ENCODE results near the gene SDHAF1.
A peak's percentile ranks its signal among the peaks of the same experiment; 100 is the strongest.
"Not testable (repeated sequence)": the region's sequence is repeated elsewhere in the genome, so short reads cannot be mapped to it uniquely, and the experiment has no call there.

Gene SDHAF1, protein sequence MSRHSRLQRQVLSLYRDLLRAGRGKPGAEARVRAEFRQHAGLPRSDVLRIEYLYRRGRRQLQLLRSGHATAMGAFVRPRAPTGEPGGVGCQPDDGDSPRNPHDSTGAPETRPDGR

DNA sequence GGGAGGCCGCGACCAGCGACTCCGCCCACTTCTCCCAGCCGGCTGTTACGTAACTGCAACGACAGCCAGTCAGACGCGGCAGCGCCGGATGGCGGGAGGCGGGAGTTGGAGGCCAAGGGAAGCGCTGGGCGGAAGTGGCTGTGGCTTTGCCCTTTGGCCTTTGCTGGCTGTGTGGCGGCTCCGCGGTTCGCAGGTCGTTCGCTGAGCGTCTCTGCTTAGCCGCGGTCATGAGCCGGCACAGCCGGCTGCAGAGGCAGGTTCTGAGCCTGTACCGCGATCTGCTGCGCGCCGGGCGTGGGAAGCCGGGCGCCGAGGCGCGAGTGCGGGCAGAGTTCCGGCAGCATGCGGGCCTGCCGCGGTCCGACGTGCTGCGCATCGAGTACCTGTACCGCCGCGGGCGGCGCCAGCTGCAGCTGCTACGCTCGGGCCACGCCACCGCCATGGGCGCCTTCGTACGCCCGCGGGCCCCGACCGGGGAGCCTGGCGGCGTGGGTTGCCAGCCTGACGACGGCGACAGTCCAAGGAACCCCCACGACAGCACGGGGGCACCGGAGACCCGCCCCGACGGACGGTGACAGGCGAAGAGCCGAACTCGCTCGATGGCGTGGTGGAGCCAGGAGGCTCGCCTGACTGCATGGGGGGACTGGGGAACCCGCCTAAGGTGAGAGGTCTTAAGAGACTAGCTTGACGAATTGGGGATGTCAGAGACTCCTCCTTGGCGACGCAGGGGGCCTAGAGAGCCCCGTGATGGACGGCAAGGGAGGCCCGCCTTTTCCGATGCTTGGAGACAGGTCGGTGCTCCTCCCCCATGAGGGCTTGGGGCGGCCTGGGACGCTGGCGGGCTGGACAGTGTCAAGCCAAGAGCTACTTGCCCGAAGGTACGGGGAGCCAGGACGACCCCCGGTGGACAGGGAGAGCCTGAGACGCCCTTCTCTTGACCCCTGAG, at the start of gene SDHAF1:
SDHAF1 (plus strand) TSS at position 141 of the 946 bp plus-strand sequence; CDS start at position 228, 87 bp downstream.
- peak; percentile 93 for DNase-seq

DNA sequence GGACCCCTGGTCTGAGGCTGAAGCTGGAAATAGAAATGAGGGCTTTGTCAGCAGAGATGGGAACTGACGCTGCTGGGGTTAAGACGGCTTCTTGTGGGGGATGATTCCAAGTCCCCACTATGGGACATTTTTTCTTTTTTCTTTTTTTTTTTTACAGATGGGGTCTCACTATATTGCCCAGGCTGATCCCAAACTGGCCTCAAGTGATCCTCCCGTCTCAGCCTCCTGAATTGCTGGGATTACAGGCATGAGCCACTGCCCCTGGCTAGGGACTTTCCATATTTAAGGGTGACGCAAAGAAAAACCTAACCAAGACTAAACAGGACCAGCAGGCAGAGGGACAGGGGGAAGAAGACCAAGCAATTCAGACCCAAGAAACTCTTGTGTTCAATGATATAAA, 48.8 kb upstream of the SDHAF1 start:
- no peak for DNase-seq

DNA sequence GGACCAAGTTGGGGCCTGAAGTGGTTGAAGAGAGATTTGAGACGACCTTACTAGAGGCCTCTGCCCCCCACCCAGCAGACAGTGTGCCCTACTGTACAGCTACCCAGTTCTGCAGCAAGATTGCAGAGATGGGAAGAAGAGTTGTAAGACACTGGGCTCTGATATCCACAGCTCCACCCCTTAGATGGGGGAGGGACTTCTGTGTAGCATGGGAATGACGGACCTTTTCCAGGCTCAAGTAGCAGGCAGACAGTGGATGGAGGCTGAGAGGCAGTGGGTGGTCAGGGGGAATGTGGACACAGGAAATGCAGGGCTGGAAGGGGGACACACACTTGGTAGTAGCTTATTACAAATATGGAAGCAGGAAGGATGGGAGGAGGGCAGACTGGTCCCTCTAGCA, 45.9 kb upstream of the SDHAF1 start:
- DNase-seq = no peak

DNA sequence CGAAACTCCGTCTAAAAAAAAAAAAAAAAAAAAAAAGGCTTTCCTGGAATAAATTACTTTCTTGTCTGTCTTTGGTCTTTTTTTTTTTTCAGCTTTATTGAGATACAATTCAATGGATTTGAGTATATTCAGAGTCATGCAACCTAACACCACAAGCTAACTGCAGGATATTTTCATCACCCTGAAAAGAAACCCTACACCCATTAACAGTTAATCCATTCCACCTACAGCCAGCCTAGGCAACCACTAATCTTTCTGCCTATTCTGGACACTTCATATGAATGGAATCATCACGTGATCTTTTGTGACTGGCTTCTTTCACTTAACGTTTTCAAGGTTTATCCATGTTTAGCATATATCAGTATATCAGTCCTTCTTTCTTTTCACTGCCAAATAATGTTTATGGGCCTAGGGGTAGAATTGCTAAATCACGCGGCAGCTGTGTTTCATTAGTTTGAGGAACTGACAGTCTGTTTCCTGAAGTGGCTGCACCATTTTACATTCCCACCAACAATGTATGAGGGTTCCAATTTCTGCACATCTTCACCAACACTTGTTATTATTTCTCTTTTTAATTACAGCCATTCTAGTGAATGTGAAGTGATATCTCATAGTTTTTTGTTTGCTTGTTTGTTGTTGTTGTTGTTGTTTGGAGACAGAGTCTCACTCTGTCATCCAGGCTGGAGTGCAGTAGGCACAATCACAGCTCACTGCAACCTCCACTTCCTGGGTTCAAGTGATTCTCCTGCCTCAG, 38.9 kb upstream of the SDHAF1 start:
- no peak for DNase-seq

DNA sequence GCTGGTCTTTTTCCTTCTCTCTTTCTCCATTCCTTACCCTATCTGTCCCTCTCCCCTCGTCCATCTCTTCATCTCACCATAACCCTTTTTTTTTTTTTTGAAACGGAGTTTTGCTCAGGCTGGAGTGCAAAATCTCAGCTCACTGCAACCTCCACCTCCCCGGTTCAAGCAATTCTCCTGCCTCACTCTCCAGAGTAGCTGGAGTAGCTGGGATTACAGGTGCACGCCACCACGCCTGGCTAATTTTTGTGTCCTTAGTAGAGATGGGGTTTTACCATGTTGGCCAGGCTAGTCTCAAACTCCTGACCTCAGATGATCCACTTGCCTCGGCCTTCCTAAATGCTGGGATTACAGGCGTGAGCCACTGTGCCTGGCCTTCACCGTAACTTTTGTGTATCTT, 37.6 kb upstream of the SDHAF1 start:
- DNase-seq = not testable (repeated sequence)

DNA sequence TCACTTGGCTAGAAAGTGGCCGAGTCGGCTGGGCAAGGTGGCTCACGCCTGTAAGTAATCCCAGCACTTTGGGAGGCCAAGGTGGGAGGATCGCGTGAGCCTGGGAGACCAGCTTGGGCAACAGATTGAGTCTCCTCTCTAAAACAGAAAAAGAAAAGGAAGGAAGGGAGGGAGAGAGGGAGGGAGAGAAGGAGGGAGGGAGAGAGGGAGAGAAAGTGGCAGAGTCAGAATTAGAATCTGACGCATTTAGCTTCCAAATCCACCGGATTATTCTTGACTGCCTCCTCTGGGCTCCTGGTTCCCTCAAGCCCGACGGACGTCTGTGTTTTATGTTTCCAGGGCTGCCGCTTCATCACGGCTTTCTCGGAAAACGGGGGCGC, 36.3 kb upstream of the SDHAF1 start:
- no peak for DNase-seq

DNA sequence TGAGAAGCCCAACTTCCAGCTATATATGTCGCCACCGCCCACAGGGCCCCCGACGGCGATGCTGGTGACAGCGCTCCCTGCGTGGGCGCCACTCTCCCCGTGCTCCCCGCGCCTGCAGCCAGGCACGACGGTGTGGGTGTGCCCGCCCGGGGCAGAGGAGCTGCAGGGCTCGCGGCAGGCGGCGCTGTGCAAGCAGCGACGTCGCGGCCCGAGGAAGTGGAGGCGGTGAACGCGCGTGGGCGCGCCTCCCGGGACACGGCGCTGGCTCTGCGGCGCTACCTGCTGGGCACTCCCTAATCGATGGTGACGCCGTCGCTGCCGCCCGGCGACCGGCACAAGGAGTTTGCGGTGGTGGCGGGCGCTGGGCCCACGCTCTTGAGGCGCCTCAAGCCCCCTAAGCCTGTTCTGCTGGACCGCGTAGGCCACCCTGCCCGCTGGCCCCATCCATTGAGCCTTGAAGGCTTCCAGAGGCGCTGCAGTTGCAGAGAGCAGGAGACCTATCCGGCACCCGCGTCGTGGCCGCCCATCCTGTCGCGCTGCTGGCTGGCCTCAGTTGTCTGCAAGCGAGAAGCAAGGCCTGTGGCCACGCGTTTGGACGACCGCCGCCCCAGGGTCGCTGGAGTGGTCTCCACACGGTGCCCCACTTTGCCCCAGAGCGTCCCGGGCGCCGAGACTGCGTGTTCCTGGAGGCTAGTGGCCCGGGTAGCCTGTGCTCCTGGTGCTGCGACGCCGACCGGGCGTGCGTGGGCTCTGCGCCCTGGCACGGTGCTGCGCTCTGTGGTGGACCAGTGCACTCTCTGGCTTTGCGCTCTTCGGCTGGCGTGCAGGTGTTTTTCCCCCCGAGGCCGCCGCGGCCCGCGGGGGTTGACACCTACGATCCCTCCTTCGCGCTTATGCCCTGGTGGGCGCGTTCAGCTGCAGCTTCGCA, 35.7 kb upstream of the SDHAF1 start:
- peak; percentile 90 to 95 for DNase-seq

DNA sequence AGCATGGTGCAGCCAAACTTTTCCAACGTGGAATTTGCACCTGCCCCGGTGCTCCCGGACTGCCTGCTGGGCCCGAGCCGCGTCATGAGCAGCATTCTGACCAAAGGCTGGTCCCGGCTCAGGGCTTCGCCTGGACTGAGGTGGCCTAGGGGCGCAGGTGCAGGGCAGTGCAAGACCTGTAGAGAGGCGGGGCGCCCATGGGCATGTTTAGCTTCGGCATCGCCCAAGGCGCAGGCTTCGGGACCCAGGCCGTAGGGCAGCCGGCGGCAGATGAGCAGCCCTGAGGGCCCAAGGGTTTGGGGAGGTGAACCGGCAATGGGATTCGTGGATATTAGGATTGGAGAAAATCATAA, 35.0 kb upstream of the SDHAF1 start:
- no peak for DNase-seq

DNA sequence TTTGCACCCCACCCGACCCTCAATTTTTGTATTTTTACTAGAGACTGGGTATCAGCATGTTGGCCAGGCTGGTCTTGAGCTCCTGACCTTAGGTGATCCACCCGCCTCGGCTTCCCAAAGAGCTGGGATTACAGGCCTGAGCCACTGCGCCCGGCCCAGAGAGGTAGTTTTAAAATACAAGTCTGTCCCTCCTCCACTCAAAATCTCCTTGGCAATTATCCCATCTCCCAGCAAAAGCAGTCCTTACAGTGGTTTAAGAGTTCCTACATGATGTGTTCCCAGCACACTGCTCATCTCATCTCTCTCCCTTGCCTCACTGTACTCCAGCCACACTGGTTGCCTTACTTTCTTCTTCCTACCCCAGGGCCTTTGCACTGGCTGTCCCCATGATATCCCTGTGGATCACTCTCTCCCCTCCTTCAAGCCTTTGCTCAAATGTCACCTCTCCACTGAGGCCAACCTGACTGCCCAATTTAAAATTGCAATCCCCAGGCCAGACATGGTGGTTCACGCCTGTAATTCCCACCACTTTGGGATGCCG, 34.5 kb upstream of the SDHAF1 start:
- no peak for DNase-seq

DNA sequence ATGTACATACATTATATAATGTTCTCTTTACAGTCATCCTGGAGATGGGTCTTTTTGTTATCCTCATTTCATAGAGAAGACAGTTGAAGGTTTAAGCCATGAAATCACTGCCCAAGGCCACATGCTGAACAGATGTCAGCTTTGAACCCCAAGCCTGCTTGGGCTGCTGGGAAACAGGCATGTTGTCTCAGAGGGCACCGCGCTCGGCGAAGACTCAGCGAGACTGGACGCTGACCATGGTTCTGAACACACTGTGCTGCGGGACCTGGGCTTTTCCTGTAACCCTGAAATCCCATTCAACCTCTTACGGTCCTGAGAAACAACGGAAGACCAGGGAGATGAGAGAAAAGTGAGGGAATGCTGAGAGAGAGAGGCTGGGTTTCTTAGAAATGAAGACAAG, 31.5 kb upstream of the SDHAF1 start:
- DNase-seq = peak in 1 of 2 donors; percentile 32

DNA sequence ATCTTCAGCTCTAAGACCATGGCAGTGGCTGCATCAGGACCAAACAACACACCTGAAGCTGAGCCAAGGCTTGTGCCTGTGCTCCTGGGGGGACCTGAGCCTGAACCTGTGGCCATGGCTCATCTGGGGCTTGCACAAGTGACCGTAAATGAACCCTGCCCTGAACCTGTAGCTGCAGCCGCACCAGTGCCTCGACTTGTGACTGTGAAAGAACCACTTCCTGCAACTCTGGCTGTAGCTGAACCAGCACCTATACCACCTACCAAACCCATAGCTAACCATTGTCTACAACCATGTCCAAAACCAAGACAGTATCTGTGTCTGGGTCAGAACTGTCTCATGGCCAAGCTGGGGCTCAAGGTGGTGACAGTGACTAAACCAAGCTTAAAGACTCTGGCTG, 28.2 kb upstream of the SDHAF1 start:
- DNase-seq = no peak

DNA sequence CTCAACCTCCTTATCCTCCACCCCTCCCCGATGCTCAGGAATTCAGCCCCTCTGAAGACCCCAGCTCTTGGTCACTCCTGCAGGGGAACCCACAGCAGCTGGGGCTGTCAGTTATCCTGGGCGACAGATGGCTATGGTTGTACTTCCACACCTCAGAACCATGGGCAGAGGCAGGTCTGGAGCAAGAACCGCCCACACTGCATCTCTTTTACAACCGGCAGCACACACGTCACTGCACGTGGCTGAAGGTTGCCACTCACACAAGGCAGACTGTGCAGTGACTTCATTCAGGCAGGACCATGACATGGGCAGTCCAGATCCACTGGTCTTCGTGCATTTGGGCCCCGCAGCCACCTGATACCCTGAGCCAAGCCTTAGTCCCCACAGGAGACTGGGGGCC, 21.5 kb upstream of the SDHAF1 start:
- DNase-seq = no peak

DNA sequence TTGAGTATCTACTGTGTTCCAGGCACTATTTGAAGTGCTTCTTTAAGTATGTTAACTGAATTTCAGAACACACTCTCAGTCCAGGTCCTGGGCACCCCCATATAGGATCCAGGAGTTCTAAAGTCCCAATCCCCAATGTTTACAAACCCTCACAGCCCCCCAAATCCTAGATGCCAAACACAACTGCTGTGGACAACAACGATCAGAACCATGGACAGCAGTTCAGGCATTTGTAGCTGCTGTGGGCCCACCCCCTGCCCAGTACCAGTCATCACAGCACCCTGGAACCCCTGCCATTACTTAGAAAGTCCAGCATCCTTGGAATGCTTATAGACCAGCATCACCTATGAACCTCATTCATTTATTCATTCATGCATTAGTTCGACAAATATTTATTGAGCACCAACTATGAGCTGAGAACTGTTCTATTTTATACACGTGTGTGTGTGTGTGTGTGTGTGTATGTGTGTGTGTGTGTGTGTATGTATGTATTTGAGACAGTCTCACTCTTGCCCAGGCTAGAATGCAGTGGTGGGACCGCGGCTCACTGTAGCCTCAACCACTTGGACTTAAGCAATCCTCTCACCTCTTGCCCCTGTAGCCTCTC, 19.3 kb upstream of the SDHAF1 start:
- no peak for DNase-seq

DNA sequence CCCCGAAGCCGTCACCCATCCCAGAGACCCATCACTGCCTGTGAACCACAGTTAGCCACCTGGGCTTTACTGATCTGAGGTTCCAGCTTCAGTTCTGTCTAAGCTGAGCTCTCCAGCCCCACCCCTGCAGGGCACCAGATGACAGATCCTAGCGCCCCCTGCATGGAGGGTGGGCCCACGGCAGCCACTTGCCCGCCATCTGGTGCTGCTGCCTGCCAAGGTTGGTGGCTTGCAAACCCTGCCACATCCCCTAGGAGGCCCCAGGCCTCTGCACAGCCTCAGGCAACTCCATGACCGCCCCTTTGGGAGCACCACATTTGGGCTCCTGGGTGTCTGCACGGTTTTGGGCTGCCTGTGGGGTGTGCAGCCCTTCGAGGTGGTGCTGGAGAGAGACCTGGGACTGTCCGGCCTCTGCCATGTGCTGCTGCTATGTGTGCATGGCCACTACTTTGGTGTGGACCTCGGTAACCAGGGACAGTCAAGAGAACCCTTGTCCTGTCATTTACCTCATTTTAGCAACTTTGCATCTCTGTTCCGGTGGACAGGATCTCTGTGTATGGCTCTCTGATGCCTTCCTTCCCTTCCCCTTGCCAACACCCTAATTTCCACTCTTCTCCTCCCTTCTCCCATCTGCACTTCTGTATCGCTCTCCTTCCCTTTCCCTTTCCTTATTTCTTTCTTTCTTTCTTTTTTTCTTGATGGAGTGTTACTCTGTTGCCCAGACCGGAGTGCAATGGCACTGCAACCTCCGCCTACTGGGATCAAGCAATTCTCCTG, 17.4 kb upstream of the SDHAF1 start:
- DNase-seq = no peak

DNA sequence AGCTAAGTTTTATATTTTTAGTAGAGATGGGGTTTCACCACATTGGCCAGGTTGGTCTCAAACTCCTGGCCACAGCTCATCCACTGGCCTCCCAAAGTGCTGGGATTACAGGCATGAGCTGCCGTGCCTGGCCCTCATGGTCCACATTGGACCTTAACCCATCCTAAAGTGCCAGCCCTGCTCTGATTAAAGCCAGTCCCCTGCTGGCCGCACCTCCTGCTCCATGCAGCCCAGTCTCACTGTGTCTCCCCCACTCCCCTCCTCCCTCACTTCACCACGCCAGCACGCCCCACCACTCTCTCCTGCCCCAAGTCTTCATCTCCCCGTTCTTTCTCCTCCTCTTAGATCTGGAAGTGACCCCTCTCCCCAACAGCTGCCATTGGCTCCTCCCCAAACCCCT, 16.7 kb upstream of the SDHAF1 start:
- no peak for DNase-seq

DNA sequence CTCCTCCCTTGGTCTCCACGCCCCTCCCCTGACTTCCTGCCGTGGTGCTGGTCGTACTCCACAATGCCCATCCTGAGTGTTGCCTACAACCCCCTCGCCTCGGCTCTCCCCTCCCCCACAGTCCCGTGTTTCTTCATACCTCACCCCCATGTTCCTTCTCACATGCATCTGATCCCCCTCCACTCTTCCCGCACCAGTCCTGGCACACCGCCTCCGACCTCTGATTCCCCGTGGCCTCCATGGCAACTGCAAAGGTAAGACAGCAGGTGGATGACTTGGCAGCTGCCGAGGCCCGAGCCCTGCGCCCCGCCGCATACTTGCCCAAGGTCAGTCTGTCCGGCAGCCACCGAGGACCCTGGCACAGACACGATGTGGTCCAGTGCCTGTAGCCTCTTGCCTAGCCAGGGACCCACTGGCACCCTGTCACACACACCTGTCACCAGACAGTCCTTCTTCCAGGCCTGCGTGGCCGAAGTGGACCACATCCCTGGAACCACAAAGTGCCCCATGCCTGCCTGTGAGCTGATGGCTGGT, 16.1 kb upstream of the SDHAF1 start:
- DNase-seq = no peak

DNA sequence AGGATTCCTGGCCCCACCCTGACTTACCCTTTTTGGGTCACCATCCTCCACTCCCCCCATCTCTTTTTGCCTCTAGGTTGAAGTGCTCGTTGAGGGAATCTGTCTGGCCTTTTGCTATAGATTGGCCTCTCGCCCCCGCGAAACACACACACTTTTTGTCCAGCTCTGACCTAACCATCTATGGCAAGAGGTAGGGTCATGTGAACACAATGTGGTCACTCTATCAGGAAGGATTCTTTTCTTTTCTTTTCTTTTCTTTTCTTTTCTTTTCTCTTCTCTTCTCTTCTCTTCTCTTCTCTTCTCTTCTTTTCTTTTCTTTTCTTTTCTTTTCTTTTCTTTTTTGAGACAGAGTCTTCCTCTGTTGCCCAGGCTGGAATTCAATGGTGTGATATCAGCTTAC, 14.0 kb upstream of the SDHAF1 start:
- DNase-seq = not testable (repeated sequence)

DNA sequence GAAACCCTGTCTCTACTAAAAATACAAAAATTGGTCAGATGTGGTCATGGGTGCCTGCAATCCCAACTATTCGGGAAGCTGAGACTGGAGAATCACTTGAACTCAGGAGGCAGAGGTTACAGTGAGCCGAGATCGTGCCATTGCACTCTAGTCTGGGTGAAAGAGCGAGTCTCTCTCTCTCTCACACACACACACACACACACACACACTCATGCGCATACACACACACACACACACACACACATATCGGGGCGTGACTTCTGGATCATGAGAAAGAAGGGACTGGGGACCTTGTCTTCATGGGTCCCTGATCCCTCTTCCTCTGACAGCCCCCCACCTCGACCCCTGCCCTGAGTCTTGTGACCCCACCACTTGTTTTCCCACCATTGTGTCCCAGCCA, 11.8 kb upstream of the SDHAF1 start:
- DNase-seq = no peak

DNA sequence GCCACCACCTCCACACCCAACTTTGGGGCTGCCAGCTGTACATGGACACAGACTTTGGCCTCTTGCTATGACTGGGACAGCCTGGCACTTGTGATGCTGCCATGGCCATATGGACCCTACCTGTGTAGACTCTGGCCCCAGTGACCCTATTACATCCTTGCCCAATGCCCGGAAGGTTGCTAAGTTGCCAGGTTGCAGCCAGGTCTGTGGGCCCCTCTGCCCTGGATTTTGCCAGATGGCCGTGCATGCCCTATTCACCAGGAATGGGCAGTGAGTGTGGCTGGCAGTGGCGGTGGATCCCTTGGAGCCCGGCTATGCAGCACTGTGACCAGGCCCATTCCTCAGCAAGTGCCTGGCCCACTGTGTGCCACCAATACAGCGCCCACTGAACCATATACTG, 8.9 kb upstream of the SDHAF1 start:
- no peak for DNase-seq

DNA sequence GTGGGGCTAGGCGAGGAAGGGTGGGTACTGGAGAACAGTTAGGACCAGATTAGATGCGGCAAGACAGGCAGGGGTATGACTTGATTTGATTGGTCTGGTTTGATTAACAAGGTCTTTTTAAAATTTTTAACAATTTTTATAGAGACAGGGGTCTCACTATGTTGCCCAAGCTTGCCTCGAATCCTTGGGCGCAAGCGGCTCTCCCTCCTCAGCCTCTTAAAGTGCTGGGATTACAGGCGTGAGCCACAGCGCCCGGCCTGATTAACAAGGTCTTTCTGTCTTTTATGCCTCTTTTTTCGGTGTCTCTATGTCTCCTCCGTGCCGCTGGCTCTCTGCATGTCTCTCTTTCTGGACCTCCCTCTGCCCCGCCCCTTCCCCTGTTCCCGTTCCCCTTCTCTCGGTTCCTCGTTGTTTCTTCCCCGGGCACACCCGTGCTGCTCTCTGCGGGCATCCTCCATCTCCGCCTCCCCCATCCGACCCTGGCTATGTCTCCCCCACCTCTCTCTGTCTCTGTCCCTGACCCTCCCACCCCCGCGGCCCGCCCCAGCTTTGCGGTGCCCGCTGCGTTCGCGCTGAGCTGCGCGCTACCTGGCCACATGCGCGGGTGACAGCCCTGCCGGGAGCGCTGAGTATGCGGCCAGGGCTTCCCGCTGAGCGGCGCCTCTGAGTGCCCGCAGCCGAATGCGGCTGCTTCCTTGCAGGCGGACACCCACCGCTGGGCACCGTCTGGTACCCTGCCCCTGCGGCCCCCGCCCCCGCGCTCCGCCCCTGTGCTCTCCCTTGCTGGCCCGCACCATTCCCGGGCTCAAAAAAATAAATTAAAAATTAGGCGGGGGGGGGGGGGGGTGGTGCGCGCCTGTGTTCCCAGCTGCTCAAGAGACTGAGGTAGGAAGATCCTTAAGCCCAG, 8.1 kb upstream of the SDHAF1 start:
- no peak for DNase-seq

Data from activated CD4-positive, alpha-beta T cell treated with anti-CD3 and anti-CD28 coated beads for 4 hours (primary cell).